Activated naive CD8-positive, alpha-beta T cell treated with anti-CD3 and anti-CD28 coated beads, Interleukin-2, amount 50 U/mL, for 16 hours (primary cell): Measurements from ENCODE around the gene EIF1AD.
"Not testable (repeated sequence)": the region's sequence is repeated elsewhere in the genome, so short reads cannot be mapped to it uniquely, and the experiment has no call there.

Source experiments
- DNase-seq: peaks from one replicate; pipeline ENCODE4 v3.0.0-alpha.2; 2020; ENCODE audit warnings: low read depth, low spot score

EIF1AD gene, protein sequence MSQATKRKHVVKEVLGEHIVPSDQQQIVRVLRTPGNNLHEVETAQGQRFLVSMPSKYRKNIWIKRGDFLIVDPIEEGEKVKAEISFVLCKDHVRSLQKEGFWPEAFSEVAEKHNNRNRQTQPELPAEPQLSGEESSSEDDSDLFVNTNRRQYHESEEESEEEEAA

DNA sequence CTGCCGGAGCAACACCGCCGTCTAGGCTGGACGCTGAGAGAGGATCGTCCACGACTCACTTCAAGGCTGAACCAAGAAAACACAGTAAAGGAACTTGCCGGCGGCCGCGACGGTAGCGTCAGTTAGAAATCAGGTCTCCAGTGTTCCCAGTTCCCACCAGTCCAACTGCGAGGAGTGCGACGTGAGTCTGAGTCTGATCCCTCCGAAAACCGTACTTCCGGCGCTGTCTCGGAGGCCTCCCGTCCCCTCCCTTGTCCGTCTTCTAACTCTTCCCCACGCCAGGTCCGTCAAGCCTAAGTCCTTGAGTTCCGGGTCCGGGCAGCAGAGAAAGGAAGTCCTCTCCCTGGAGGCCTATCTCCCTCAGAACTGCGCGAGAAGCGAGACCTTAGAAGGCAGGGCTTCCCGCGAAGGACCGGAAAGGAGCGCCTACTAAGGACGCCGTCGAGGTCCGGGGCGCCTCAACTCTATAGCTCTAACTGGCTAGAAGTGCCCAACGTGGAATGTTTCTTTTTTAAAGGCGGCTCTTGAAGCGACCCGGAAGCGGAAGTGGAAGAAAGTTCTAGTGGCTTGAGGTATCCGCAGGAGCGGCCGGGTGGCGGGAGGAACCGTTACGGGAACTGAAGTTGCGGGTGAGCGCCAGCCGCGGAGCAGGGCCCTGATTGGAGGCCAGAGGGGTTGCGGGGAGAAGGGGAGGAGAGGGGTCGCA, at the start of gene EIF1AD, which contains the start of gene BANF1:
Gene EIF1AD (minus strand): TSS at position 216 of the 706 bp plus-strand sequence. CDS start 1,768 bp downstream, outside the sequence.
Gene BANF1 (plus strand): TSS at position 562 of the 706 bp plus-strand sequence. CDS start 748 bp downstream, outside the sequence.
- peak; percentile 85 for DNase-seq

DNA sequence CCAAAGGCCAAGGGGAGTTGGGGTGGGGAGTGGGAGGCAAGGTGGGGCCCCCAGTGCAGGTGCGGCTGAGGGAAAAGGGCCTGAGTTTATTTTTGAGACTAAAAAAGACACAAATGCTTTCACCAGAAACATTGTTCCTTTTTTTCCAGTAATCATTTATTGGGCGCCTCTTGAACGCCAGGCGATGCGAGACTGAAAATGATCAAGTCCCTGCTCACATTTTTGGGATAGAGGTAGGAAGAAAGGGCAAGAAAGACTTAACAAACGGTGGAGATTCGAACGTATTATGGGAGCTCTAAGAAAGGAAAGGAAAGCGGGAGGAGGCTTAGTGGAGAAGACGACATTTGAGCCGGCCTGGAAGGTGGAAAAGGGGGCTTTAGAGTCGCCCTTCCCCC, 49.4 kb upstream of the EIF1AD start:
- DNase-seq = no peak

DNA sequence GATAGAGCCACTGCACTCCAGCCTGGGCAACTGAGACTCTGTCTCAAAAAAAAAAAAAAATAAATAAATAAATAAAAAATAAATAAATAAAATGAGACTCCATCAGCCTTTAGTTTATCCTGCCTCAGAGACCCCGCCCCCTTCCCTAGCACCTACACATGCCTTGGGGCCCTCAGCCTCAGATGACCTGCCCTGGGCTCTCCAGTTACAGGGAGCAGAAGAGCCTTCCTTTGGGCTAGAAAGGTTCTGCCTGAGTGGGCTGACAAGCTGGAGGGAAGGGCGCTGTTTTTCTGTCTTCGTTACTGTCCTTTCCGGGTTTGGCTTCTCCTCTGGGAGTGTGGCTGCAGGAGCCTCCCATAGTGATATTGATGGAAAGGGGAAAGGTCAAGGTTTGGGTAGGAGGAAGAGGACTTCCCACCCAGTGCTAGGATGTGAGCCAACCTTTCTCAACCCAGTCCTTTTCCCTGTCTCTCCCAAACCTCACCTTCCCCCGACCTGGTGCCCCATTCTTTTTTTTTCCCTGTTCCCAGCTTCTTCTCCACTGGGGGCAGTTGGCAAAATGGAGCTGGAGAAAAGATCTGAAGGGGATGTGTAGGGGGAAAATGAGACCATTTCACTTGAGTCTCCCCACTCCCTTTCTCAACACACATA, 48.7 kb upstream of the EIF1AD start:
- no peak for DNase-seq

DNA sequence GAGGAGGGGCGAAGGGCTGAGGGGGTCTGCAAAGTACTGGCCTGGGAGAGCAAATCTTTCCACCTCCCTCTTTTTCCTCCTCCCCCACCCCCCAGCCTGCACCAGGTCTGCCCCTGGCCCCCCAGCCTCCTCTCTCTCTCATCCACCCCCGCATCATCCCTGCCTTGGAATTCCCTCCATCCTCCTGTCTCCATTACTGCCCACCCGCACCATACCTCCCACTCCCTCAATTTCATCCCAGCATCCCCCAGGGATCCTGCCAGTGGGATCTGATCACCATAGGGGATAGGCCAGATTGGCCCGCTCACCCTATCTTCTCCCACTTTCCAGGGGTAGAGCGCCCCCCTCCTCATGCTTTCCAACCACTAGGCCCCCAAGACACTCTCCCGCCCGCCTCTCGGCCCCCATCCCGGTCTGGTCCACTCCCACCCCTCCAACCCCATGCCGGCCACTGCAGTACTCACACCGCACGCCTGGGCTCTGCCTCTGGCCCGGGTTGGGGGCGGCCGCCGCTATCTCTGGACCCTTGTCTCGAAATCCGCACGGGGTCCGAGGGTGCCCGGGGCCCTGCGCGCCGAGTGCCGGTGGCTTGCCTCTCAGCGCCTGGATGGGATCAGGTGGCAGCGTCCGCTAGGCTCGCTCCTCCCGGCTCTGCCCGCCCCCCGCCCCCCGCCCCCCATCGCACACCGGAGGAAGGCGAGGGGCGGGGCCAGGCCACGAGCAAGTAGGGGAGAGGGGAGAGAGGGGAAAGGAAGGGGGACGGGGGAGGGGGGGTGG, 46.8 kb upstream of the EIF1AD start, which contains the start of gene GAL3ST3:
Gene GAL3ST3 (minus strand): TSS at position 615 of the 777 bp plus-strand sequence. CDS start 3,746 bp downstream, outside the sequence.
- DNase-seq = no peak

DNA sequence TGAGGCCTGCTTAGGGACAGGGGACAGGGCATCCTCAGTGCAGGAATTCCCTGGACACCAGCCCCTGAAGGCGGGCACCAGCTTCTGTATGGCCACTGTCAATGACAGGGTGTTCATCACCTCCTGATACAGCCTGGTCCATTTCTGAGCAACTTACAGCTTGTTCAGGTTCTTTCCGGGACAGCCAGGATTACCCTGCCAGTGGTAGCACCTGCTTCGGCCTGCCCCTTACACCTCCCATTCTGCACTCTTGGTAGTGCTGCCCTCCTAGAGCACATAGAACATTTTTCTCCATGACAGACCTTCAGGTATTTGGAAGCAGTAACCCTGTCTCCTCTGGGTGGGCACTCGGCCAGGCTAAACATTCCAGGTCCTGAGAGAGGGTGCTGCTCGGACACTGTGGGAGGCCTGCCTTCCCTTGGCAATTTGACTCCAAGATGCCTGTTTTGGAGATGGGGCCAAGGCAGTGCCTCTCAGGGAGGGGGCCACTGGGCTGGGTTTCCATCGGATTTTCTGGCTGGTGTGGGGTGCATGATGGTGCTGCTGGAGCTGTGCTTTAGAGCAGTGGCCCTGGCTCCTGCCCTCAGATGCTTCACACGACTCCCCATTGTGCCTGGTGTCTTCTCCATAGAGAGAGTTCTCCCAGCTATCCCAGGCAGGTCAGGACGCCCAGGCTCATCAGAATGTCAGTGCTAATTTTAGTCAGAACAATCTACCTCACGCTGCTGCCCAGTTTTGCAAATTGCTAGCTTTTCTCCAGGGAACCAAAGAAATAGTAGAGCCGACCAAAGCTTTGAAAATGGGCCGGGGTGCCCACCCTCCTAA, 45.8 kb upstream of the EIF1AD start:
- DNase-seq = no peak

DNA sequence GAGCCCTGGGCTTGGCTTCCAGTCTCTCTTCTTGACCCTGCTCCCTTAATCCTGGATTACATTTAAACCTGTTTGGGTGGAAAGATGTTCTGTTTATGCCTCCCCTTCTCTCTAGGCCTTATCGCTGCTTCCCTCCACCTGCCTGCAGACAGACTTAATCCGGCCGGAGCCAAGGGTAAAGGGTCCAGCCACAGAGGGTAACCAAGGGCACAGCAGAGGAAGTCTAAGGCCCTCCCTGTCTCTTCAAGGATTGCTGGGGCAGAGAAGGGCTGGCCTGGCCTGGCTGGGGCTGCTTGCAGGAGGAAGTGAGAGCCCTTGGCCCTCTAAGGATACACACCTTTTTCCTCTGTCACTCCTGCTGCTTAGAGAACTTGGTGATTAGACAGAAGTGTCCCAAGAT, 44.9 kb upstream of the EIF1AD start:
- DNase-seq = no peak

DNA sequence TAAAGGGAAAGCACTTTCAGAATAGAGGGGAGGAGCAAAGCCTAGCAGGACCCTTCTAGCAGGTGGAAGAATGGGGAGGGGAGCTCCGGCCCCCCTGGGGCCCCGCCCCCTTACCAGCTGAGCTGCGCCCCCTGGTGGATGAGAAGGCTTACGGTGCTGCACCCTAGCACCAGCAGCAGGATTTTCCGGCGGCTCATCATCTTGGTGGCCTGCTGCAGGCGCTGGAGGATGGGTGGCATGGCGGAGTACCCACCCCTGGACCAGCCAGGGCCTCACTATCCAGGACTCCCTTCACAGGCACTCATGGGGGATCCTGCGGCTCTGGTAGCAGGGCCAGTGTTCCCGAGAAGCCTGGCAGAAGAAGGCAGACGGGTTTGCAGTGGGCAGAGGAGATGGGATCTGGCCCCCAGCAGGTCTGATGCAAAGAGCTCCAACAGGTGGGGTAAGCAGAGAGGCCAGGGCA, 43.3 kb upstream of the EIF1AD start:
- DNase-seq = peak; percentile 71

DNA sequence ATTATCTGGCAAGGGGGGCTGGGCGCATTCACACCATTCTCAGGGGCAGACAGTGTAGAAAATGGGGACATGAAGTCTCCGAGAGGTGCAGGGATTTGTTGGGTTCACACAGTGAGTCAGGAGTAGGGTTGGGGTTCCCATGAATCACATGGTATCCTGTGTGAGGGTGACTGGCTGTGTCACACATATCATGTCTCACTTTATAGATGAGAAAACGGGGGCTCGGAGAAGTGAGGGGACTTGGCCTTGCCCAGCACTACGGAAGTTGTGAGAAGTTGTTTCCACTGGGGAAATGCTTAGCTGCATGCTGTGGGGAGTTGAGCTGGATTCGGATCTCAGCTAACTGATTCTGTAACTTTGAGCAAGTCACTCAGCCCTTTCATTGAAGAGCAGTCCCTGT, 42.8 kb upstream of the EIF1AD start:
- DNase-seq = no peak

DNA sequence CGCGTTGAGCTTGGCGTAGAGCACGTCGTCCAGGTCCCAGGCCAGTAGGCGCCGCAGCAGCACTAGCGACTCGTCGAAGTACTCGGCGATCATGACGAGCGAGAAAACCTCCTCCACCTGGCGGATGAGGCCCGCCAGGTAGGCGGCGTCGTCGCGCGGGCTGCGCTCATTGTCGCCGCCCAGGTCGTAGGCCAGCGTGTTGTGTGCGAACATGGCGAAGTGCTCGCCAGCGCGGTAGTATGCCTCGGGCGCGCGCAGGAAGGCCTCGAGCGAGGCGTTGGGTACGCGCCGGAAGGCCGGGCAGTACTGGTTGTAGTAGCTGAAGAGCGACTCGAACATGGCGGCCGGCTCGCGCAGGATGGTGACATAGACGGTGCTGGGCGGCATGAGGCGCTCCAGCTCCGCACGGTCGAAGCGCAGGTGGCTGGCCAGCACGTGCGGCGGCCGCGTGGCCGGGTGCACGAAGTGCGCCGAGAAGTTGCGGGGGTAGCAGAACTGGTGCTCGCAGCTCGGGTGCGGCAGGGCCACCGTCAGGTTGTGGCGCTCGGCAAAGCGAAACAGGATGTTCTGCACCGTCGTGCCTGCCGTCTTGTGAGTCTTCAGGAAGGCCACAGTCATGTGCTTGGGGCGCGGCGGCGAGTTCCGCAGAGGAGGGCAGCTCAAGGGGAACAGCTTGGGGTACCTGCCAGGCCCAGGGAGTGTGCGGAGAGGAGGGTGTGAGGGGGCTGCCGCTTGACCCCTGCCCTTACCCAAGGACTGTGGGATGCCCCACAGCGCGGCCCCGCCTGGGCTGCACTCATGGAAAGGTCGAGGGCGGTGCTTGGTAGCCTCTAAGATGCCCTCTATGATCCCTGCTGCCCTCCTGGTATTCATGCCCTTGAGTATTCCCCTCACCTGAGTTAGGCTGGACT, 41.3 kb upstream of the EIF1AD start:
- DNase-seq = no peak

DNA sequence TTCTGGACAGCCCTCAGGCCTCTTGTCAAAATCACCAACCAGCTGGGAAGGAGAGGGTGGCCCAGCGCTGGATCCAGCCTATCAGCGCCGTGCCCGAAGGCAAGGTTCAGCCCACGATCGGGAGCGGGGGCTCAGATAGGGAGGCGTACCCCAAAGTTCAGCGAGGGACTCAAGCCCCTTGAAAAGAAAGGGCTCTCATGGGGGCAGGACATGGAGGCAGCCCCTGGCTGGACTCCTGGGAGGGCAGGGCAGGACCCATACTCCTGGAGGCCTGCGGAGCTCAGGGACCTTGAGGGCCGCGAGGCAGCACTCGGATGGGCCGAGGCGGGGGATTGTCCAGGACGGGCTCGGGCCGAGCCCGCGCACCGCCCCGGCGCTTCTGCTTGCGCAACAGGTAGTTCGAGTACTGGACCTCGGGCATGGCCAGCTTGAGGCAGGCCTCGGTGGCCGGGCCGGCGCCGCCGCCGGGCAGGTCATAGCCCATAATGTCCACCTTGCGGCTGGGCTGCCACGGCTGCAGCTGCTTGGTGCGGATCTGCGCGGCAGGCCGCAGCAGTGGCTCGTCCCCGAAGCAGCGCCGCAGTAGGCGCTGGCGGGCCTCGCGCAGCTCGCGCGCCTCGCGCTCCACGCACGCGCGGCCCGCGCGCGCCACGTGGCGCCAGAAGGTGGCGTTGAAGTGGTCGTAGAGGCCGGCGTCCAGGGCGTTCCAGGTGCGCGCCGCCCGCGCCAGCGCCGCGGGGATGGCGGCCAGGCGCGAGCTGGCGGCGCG, 40.5 kb upstream of the EIF1AD start:
- no peak for DNase-seq

DNA sequence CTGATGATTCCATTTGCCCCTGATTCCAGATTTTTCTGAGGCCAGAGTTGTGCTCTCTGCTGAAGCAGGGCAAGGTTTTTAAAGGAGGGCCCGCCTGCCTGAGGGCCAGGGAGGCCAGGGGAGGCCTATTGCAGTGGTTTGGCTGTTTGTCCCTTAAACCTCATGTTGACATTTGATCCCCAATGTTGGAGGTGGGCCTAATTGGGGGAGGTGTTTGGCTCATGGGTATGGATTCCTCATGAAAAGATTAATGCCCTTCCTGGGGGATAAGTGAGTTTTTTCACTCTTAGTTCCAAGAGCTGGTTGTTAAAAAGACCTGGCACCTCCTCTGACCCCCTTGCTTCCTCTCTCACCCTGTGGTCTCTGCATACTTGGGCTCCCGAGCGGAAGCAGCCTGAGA, 37.8 kb upstream of the EIF1AD start:
- no peak for DNase-seq

DNA sequence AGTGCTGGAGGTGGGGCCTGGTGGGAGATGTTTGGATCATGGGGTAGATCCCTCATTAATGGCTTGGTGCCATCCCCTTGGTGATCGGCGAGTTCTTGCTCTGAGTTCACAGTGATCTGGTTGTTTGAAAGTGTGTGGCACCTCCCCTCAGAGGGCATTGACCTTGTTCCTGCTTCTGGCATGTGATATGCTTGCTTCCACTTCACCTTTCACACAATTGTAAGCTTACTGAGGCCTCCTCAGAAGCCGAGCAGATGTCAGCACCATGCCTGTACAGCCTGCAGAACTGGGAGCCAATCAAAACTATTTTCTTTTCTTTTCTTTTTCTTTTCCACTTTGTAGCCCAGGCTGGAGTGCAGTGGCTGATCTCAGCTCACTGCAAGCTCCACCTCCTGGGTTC, 35.4 kb upstream of the EIF1AD start:
- no peak for DNase-seq

DNA sequence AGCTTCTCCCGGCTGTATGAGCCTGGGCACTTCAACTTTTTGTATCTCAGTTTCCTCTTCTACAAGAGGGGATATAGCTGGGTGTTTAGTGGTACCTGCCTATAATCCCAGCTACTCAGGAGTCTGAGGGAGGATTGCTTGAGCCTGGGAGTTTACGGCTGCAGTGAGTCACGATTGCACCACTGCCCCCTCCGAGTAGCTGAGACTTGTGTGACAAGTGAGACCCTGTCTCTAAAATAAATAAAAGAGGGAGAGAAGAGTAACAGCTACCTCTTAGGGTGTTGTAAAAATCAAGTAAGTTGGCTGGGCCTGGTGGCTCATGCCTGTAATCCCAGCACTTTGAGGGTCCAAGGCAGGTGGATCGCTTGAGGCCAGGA, 34.4 kb upstream of the EIF1AD start:
- no peak for DNase-seq

DNA sequence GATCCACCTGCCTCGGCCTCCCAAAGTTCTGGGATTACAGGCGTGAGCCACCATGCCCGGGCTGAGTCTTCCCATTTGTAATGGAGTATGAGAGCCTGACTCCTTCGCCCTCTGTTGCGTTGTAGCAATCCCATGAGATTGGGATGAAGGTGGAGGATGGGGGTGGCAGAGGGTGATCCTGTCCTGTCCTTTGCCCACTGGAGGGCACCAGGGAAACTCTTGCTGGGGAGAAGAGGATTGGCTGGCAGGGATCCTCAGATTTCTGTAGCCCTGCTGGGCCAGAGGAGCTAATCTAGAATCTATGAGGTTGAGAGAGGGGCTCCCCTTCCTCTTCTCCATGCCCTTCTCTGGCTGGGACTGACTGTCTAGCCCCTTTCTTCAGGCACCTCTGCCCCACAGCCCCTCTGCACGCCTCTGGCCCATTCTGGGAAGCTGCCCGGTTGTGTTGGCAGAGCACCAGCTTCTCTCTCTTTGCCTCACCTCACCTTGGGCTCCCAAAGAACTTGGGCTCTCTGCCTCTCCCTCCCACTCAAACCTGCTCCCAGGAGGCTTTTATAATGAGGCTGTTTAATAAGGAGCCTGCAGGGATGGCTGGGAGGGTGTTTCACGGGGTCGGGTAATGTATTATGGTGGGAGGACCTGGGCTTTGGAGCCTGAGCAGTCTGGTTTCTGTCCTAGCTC, 33.8 kb upstream of the EIF1AD start:
- DNase-seq = no peak

DNA sequence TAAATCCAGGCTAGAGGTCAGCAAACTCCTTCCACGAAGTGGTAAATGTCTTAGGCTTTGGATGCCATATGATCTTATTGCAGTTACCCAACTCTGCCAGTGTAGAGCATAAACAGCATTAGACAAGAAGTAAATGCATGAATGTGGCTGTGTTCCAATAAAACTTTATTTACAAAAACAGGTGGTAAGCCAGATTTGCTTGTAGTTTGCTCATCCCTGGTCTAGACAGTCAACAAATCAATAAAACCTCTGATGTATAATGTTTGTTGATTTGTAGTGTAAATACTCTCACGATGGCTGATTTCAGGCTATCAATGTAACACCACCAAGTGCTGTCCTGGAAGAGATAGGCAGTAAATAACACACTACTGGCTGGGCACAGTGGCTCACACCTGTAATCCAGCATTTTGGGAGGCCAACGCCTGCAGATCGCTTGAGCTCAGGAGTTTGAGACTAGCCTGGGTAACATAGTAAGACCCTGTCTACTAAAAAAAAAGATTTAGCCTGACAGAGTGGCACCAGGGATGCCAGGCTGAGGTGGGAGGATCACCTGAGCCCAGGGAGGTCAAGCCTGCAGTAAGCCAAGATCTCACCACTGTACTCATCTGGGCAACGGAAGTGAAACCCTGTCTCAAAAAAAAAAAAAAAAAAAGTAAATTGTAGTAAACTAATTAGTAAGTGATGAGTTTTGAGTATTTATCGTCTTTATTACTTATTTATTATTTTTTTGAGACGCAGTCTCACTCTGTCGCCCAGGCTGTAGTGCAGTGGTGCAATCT, 31.2 kb upstream of the EIF1AD start:
- no peak for DNase-seq

DNA sequence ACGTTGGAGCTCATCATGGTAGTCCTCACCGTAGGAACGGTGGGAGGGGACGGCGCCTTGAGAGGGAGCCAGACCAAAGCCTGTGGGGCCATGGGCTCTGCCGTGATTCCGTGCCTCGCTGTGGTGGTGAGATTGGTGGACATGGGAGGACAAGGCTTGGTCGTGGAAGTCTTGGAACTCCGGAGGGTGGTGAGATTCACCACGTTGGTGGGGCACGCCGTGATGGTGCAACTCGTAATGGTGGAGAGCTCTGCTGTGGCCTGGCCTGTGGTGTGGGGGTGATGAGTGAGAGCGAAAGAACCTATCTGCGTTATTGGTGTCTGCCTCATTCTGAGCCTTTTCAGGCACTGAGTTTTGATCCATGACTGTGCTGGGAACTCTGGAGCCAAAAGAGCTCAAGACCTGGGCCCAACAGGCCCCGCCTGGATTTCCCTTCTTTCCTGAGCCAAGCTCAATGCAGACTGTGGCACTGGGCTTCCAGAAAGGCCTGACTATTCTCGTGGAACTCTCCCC, 24.1 kb upstream of the EIF1AD start, which contains the start of gene CATSPER1:
Gene CATSPER1 (minus strand): TSS at position 463 of the 513 bp plus-strand sequence. CDS start 100 bp downstream, at position 363.
- no peak for DNase-seq

DNA sequence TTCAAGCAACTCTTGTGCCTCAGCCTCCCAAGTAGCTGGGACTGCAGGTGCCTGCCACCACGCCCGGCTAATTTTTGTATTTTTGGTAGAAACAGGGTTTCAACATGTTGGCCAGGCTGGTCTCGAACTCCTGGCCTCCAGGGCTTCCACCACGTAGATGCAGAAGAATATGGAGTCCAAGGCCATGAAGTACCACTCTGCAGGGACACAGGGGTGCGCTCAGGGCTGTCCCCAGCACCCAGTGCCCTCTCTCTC, 21.2 kb upstream of the EIF1AD start:
- not testable (repeated sequence) for DNase-seq
